Neural crest cell (in vitro differentiated cells): Measurements from ENCODE around the gene ATG7. TPM values are rescaled to one million over a fixed set of nuclear protein-coding genes. Genes with fewer than 3 reads are reported as not detected.

ENCODE experiments used
- DNase-seq: peaks from one replicate; pipeline ENCODE4 v3.0.0; 2021; ENCODE audit warnings: low read depth, mixed read lengths, low spot score
- H3K27ac Mint-ChIP-seq: one replicate; pipeline ENCODE4 v1.8.0; 2021; ENCODE audit warnings: mild to moderate bottlenecking, mixed read lengths; ENCODE audit not compliant: unreplicated experiment
- H3K27me3 Mint-ChIP-seq: 2 replicates; pipeline ENCODE4 v1.8.0; 2021; ENCODE audit warnings: low read depth, mild to moderate bottlenecking, mixed read lengths
- H3K36me3 Mint-ChIP-seq: 2 replicates; pipeline ENCODE4 v1.8.0; 2021; ENCODE audit warnings: low read depth, mild to moderate bottlenecking, mixed read lengths
- H3K4me1 Mint-ChIP-seq: 2 replicates; pipeline ENCODE4 v1.8.0; 2021; ENCODE audit warnings: mixed read lengths
- H3K4me3 Mint-ChIP-seq: one replicate; pipeline ENCODE4 v1.8.0; 2021; ENCODE audit warnings: mild to moderate bottlenecking, mixed read lengths
- H3K9me3 Mint-ChIP-seq: 2 replicates; pipeline ENCODE4 v1.8.0; 2021; ENCODE audit warnings: mixed read lengths
- CTCF ChIP-seq: fragments of 200-600 bp; sonication (generic); conservative IDR thresholded peaks from 2 replicates; pipeline ENCODE4 v1.5.0; 2021; ENCODE audit warnings: antibody characterized with exemption, mild to moderate bottlenecking
- total RNA-seq: library from RNA; stranded (reverse); gene quantifications from 2 replicates; pipeline ENCODE4 v1.2.1, GENCODE V29; 2021

ATG7 gene
- total RNA-seq, 1 donor from 2014 or later, result 29.6 TPM

DNA sequence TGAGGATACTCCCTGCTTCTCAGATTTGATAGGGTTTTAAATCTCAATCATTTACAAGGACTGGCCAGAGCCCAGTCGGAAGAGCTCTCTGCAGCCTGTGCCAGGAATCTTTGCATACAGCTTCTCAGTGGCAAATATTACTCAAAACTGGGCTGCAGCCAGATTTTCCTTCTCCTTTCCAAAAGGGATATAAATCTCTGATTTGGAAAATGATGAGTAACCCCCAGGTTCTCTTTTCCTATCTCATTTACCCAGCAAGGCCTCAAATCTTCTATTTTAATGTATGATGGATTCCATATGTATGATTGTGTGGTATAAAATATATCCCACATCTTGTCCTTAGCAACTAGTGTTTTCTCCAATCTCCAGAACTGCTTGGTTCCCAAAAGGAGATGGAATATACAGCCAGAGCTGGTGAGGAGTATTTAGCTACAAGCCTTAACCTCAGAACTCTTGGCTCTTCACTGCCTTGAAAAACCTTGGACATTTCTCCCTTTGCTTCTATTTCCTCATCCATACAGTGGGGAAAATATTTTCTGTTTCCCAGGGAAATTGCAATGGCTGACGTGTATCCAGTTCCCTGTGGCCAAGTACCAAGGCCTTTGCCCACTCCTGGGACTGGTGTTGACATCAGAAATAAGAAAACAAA is 114.4 kb downstream of the ATG7 start:
- Mint-ChIP-seq H3K4me3 (no peak overlapping the region), H3K27me3 (no peaks in the 10 kb centered on the region), H3K27ac (no peak overlapping the region), H3K36me3 (no peaks in the 10 kb centered on the region), H3K9me3 (no peaks in the 10 kb centered on the region), H3K4me1 (peaks cover 32% of the 10 kb centered on the region)
- DNase-seq, result no peak
- no peak for TF ChIP-seq CTCF

DNA sequence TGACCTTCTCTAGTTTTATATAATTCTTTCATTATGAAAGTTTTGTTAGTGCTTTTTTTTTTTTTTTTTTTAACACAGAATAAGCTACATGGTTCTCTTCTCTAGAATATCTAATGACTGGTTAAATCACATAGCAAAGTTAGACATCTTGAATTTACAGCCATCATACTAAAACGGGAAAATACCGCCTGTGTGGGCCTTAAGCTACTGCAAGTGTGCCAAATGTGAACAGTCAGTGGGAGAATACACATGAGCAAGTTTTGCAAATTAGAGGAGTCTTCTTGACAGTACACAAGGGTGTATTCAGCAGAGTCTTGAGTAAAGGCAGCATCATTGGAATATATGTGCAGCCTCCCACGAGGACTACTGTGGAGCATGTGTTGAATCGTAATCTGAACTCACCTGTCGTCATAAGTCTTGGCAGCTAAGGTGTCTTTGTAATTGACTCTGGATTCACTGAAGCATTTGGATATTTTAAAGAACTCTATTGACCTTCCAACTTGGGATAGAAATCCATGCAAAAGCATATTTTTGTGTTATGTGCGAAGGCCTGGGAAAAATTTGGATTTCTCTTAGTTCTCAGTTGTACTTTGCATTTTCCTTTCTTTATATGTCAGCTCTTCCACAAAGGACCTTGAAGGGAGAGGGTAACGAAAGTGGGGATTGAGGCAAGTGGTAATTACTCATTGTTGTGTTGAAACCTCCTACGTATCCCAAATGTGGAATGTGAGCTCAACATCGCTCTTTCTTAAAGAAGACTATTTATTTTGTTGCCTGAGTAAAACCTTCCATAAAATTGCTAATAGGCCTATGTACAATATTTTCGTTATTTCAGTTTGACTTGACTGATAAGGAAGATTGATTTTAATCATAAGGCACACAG is 117.4 kb downstream of the ATG7 start:
- H3K27me3 Mint-ChIP-seq, result no peaks in the 10 kb centered on the region
- no peak overlapping the region for H3K4me3 Mint-ChIP-seq
- no peak for DNase-seq
- no peaks in the 10 kb centered on the region for H3K36me3 Mint-ChIP-seq
- H3K27ac Mint-ChIP-seq, result no peak overlapping the region
- H3K9me3 Mint-ChIP-seq, result no peaks in the 10 kb centered on the region
- peaks cover 28% of the 10 kb centered on the region for H3K4me1 Mint-ChIP-seq
- TF ChIP-seq CTCF, result no peak

DNA sequence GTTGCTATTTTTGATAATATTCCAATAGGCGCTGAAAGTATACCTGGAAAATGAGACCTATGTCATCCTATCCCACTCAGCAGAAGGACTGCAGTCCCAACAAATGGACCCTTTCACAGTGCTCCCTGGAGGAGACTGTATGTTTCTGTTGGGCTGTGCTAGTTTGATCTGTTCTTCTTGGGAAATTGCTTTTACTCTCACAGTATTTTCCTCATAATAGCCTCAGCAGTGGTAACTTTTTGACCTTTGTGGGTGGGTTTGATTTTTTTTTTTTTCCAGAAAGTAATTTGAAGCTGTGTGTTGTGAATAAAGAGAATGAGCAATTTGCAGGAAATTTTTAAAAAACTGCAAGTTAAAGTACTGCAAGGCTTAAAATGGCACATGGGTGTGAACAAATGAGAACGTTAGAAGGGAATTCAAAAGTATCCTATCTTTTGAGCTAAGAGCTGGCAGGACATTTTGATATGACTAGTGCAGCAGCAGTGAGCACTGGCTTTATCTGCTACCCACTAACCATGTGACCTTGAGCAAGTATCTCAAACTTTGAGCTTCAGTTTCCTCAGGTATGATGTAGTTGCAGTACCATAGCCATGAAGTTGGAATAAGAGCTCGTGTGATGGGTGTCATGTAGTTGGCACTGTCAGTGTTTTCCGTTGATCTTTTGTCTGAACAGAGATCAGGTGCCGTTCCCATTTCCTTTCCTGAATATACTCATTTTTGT is 118.4 kb downstream of the ATG7 start:
- Mint-ChIP-seq H3K9me3 (peaks cover 2% of the 10 kb centered on the region), H3K36me3 (peaks cover 6% of the 10 kb centered on the region), H3K4me3 (no peak overlapping the region), H3K4me1 (peaks cover 23% of the 10 kb centered on the region), H3K27ac (no peak overlapping the region), H3K27me3 (no peaks in the 10 kb centered on the region)
- no peak for DNase-seq
- no peak for TF ChIP-seq CTCF

DNA sequence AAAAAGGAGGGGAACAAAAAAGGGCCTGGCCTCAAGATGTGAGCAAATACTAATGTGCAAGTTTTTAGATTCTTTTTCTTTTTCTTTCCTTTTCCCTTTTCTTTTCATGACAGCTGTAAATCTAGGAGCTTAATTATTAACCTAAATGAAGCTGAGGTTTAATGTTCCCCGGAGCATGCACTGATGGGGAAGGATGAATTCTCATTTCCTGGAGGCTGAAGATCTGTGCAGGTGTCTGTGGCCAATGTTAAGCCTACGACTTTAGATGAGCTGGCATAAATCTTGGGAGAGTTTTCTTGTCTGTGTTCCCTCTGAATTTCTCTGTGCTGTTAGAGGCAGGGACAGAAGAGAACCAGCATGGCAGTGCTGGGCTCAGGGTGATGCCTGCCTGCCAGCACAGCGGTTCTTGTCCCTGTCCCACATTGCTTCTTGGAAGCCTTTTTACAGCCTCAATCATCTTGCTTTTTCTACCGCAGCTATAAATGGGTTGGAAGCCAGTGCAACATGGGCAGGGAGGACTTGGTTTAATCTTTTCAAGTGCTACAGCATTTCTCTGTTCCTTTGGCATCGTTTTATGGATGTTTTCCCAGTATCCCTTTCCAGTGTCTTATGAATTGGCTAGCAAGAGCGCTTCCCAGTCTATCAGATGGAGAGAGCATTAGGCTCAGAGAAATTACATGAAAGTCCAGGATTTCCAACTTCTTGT is 119.1 kb downstream of the ATG7 start:
- Mint-ChIP-seq H3K27me3 (no peaks in the 10 kb centered on the region), H3K36me3 (peaks cover 6% of the 10 kb centered on the region), H3K4me3 (no peak overlapping the region), H3K27ac (no peak overlapping the region), H3K4me1 (peaks cover 19% of the 10 kb centered on the region), H3K9me3 (peaks cover 2% of the 10 kb centered on the region)
- no peak for TF ChIP-seq CTCF
- no peak for DNase-seq
